GM12878 (cell line): ENCODE data around the gene SLC66A3. TPM values are rescaled to one million over a fixed set of nuclear protein-coding genes. Genes with fewer than 3 reads are reported as not detected.

ENCODE experiments used
- ATAC-seq: fragments of 200-7000 bp; cut with Tn5 transposase; 3 replicates; pipeline ENCODE4 v1.9.1; 2020; ENCODE audit warnings: mild to moderate bottlenecking, moderate library complexity
- BruUV-seq: library from RNA; stranded (reverse); fragments of 400-500 nt; replicated peaks from 2 replicates; lab custom pipeline; 2021; lab: Mats Ljungman, UMichigan
- CTCF ChIA-PET: fragments of 300-600 bp; sonication (Branson Sonifier 250); formaldehyde crosslinking; extraction: SDS; loops from one replicate; lab custom pipeline; 2021; ENCODE audit warnings: inconsistent platforms; lab: Yijun Ruan, JAX
- POLR2A ChIA-PET: fragments of 350-600 bp; formaldehyde crosslinking; extraction: SDS; loops from one replicate; lab custom pipeline; 2021; ENCODE audit warnings: inconsistent platforms; lab: Charles Lee
- RAD21 ChIA-PET: fragments of 300-600 bp; sonication (Branson Sonifier 250); formaldehyde crosslinking; loops from one replicate; lab custom pipeline; 2023; ENCODE audit warnings: antibody characterized with exemption; ENCODE audit not compliant: unreplicated experiment; lab: Charles Lee
- SMC1A ChIA-PET: fragments of 300-600 bp; sonication (Branson Sonifier 250); formaldehyde crosslinking; loops from one replicate; lab custom pipeline; 2023; ENCODE audit not compliant: unreplicated experiment, uncharacterized antibody; lab: Charles Lee
- DNase-seq: peaks from one replicate; pipeline ENCODE4 v3.0.0-alpha.2; 2011; ENCODE audit warnings: low read depth, low spot score
- FAIRE-seq: peaks from 3 replicates; lab custom pipeline; 2011; peaks lifted over from hg19 to GRCh38; lab: Jason Lieb, UNC
- H2AFZ ChIP-seq: 2 replicates; pipeline ENCODE4 v1.6.0; 2011; ENCODE audit warnings: low read depth, low read length, control low read depth; ENCODE audit not compliant: control insufficient read depth
- H3K27ac ChIP-seq: 2 replicates; pipeline ENCODE4 v1.5.1; 2011; ENCODE audit warnings: control low read depth; ENCODE audit not compliant: control insufficient read depth, insufficient read depth
- H3K27me3 ChIP-seq, 2 experiments: replicated peaks in 1 of 2; 2 replicates each; pipeline versions ENCODE4 v1.6.0 to v1.6.1; 2011; ENCODE audit warnings: low read length in 1 of 2; ENCODE audit not compliant: control insufficient read depth in 2 of 2, insufficient read depth in 2 of 2
- H3K36me3 ChIP-seq, 2 experiments: 2 replicates each; pipeline ENCODE4 v1.5.1; 2011; ENCODE audit warnings: low read length in 1 of 2; ENCODE audit not compliant: control insufficient read depth in 2 of 2, insufficient read depth in 2 of 2
- H3K4me1 ChIP-seq: 2 replicates; pipeline ENCODE4 v1.6.1; 2011; ENCODE audit warnings: mild to moderate bottlenecking, low read length, moderate library complexity, mixed read lengths; ENCODE audit not compliant: control insufficient read depth, insufficient read depth
- H3K4me2 ChIP-seq: 2 replicates; pipeline ENCODE4 v1.6.0; 2011; ENCODE audit warnings: control low read depth; ENCODE audit not compliant: control insufficient read depth, insufficient read depth
- H3K4me3 ChIP-seq: fragments of 200-600 bp; sonication (generic); 2 replicates; pipeline ENCODE4 v1.5.1; 2016
- H3K79me2 ChIP-seq: 2 replicates; pipeline ENCODE4 v1.6.0; 2011; ENCODE audit warnings: low read length; ENCODE audit not compliant: control insufficient read depth, insufficient read depth
- H3K9ac ChIP-seq: 2 replicates; pipeline ENCODE4 v1.8.0; 2011; ENCODE audit warnings: low read length, control low read depth, mixed read lengths; ENCODE audit not compliant: control insufficient read depth, insufficient read depth
- H3K9me3 ChIP-seq: replicated peaks from 3 replicates; pipeline ENCODE4 v1.5.1; 2011; ENCODE audit warnings: mild to moderate bottlenecking, low read length; ENCODE audit not compliant: control insufficient read depth, insufficient read depth
- H4K20me1 ChIP-seq: 2 replicates; pipeline ENCODE4 v1.6.0; 2011; ENCODE audit not compliant: control insufficient read depth, insufficient read depth
- BCL11A ChIP-seq: IDR thresholded peaks from 2 replicates; pipeline ENCODE4 v1.6.1; 2011; ENCODE audit warnings: low read depth, low read length
- DPF2 ChIP-seq: fragments of 450-650 bp; IDR thresholded peaks from 2 replicates; pipeline ENCODE4 v1.6.1; 2017; ENCODE audit warnings: mild to moderate bottlenecking
- HSF1 ChIP-seq: fragments of 150-350 bp; IDR thresholded peaks from 2 replicates; pipeline ENCODE4 v1.6.1; 2014; ENCODE audit warnings: mild to moderate bottlenecking, low read depth, low read length
- IRF4 ChIP-seq: IDR thresholded peaks from 2 replicates; pipeline ENCODE4 v1.6.1; 2011; ENCODE audit warnings: low read depth, low read length
- MXI1 ChIP-seq: fragments of 150-350 bp; IDR thresholded peaks from 2 replicates; pipeline ENCODE4 v1.6.1; 2011; ENCODE audit warnings: low read depth, mild to moderate bottlenecking, inconsistent platforms, low read length, improper control_type of control experiment
- MYC ChIP-seq: IDR thresholded peaks from 2 replicates; pipeline ENCODE4 v1.6.1; 2011; ENCODE audit warnings: mild to moderate bottlenecking, low read length, moderate library complexity, inconsistent platforms; ENCODE audit not compliant: insufficient read depth, insufficient replicate concordance, insufficient read length, severe bottlenecking
- POLR2A ChIP-seq: IDR thresholded peaks from 2 replicates; pipeline ENCODE4 v1.6.1; 2011; ENCODE audit warnings: low read depth, mild to moderate bottlenecking, low read length
- POLR2AphosphoS2 ChIP-seq: IDR thresholded peaks from 2 replicates; pipeline ENCODE4 v1.6.1; 2011; ENCODE audit warnings: low read depth, mild to moderate bottlenecking, low read length, improper control_type of control experiment, moderate library complexity
- TCF7 ChIP-seq: IDR thresholded peaks from 2 replicates; pipeline ENCODE4 v1.6.1; 2014; ENCODE audit warnings: antibody characterized with exemption, borderline replicate concordance
- ZBED1 ChIP-seq: IDR thresholded peaks from 2 replicates; pipeline ENCODE4 v1.6.1; 2016; ENCODE audit warnings: borderline replicate concordance
- whole genome bisulfite sequencing: methylation state at CpG from one replicate; pipeline ENCODE4 v1.1.6; 2016; ENCODE audit warnings: low lambda C conversion rate; ENCODE audit not compliant: insufficient replicate concordance, insufficient coverage; ENCODE audit errors: missing lambda C conversion rate; 5-methylcytosine and 5-hydroxymethylcytosine counted together
- in situ Hi-C: fragments of 300-500 bp; cut with MboI; formaldehyde crosslinking; loops from 9 replicates; pipeline ENCODE4 v1.14.3; 2018; ENCODE audit warnings: mixed read lengths
- intact Hi-C: fragments of 100-400 bp; cut with micrococcal nuclease; formaldehyde crosslinking; loops from one replicate; pipeline ENCODE4 v1.14.2; 2022; ENCODE audit not compliant: unreplicated experiment
- polyA plus RNA-seq, 11 experiments: library from polyadenylated mRNA; depleted of rRNA in 4 of 11; unstranded in 6 of 11; stranded (reverse) in 5 of 11; fragments of >200 nt; fragmentation: Nextera tagmentation in 4 of 11; fragmentation: Illumina TruSeq in 1 of 11; extraction: Ambion mirVana in 4 of 11; extraction: Trizol in 1 of 11; gene quantifications; 1 replicate in 1 of 11; 2 replicates in 10 of 11; pipeline versions ENCODE4 v1.2.1 to v1.2.3, GENCODE V29; 2011 to 2016; ENCODE audit warnings: inconsistent platforms in 2 of 11, missing spikeins in 2 of 11, low read depth in 1 of 11
- total RNA-seq, 4 experiments: library from RNA; depleted of rRNA in 3 of 4; stranded (reverse); fragments of >200 nt in 3 of 4; fragmentation: Illumina TruSeq in 1 of 4; extraction: Trizol in 1 of 4; gene quantifications; 2 replicates each; pipeline versions ENCODE4 v1.2.1 to v1.2.3, GENCODE V29; 2013 to 2021

The SLC66A3 gene
- total and polyA plus RNA-seq, 10 of the 15 experiments (the other 5 are each of a cell fraction or from before 2014, with no cell fraction given), result 1.4 to 14.2 (median 6.4) TPM

GRCh38 chr2:11222845-11223244, 67.6 kb downstream of the SLC66A3 start:
- Histone ChIP-seq H3K9me3 (no peaks in the 10 kb centered on the region), H3K27me3 (no peaks in the 10 kb centered on the region), H3K4me2 (no peak overlapping the region), H3K4me3 (no peak overlapping the region), H4K20me1 (no peaks in the 10 kb centered on the region), H3K36me3 (peaks cover 0 to 3% of the 10 kb centered on the region in 2 experiments; a peak in 3 of 4 replicates), H2AFZ (no peak overlapping the region), H3K4me1 (no peaks in the 10 kb centered on the region), H3K79me2 (no peaks in the 10 kb centered on the region), H3K27ac (no peak overlapping the region), H3K9ac (no peak overlapping the region)
- no peak for TF ChIP-seq HSF1
- TF ChIP-seq IRF4, result no peak
- TF ChIP-seq MYC, result no peak
- TF ChIP-seq ZBED1, result no peak
- TF ChIP-seq TCF7, result no peak
- TF ChIP-seq POLR2A, result no peak
- no peak for TF ChIP-seq DPF2
- no peak for TF ChIP-seq BCL11A
- no peak for TF ChIP-seq MXI1
- TF ChIP-seq POLR2AphosphoS2, result no peak
- FAIRE-seq (no peak), ATAC-seq (no peak), DNase-seq (no peak)
- ChIA-PET POLR2A (no interaction called here), SMC1A (interaction anchor here (1.2 to 1.3 kb wide), 2 partner anchors 19 to 42 kb away, joined by 3 read pairs; no protein-coding TSS in a partner anchor), RAD21 (no interaction called here), CTCF (interaction anchor here (0.6 to 1.3 kb wide), 5 partner anchors 24 to 362 kb away, joined by 3 to 4 read pairs (median 3); no protein-coding TSS in a partner anchor)
- no TSS peak for BruUV-seq
- WGBS, result 88% methylated on average over 5 of the region's 5 CpGs
- intact Hi-C loops, result no loop called here
- in situ Hi-C loops, result no loop called here
